Suppressor macrophage (primary cell): Measurements from ENCODE around the gene IGFN1.

ENCODE experiments used
- DNase-seq, 4 experiments: peaks; one replicate each; pipeline ENCODE4 v3.0.0-alpha.2; 2020 to 2022

Gene IGFN1

DNA sequence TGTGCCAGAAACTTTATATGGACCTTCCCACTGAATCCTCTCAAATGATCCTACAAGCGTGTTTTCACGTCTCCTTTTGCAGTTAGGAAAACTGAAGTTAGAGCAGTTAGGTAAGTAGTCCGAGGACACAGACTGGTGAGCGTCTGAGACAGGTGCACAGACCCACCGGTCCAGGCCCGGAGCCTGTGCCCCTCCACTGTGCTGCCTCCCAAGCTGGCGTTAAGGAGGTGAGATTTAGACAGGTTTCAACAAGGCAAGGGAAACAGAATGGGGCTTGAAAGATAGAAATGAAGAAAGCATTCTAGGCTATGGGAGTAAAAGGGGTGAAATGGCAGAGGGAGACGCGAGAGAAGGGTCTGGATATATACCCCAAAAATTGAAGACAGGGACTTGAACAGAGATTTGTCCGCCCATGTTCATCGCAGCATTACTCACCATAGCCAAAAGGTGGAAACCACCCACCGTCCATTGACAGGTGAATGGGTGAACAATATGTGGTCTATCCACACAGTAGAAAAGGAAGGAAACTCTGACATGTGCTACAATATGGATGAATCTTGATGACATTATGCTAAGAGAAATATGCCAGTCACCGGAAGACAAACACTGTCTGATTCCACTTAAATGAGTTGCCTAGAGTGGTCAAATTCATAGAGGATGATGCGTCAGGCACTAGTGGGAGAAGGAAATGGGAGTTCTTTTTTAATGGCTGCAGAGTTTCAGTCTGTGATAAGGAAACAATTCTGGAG lies 77.0 kb downstream of the IGFN1 start:
- no peak for DNase-seq

DNA sequence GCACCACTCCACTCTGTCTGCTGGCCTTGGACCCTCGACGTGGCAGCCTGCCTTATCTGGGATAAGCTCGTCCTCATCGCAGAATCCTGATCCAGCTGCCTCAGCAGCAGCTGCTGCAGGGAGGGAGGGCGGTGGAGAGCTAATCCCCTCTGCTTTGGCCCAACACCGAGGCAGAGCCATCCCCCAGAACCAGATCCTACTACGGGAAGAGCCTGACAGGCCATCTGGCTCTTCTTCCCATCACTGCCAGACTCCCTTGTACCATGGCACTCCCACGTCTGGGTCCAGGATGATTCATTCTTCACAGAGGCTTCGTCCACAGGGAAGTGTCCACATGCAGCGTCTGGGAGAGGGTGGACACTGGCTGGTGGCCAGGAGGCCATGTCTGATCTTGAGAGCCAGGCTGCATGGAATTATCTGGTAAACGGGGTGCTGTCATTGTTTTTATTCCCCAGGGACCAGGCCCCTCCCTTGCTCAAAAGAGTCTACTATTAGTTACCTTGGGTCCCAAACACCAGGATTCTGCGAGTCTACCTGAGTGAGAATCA lies 78.1 kb downstream of the IGFN1 start:
- DNase-seq = no peak

DNA sequence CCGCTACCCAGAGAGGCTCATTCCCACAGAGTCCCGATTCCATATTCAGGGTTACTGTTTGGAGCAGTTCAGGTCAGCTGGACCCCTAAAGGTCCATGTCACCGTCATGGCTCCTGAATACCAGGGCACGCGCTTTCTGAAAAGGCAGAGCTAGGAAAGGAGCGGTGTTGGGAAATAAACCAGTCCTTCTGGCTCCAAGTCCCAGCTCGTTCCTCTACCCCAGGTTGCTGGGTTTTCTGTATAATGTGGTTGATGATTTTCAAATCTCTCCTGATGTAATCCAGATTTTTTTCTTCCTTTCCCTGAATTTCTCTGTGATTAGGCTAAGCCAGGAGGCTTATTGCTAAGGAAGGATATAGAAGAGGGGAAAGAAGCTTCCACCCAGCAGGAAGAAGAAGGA lies 78.7 kb downstream of the IGFN1 start:
- DNase-seq = no peak

- no peak for DNase-seq
Observed at GRCh38 chr1:201269900-201270410, 79.3 kb downstream of the IGFN1 start.

DNA sequence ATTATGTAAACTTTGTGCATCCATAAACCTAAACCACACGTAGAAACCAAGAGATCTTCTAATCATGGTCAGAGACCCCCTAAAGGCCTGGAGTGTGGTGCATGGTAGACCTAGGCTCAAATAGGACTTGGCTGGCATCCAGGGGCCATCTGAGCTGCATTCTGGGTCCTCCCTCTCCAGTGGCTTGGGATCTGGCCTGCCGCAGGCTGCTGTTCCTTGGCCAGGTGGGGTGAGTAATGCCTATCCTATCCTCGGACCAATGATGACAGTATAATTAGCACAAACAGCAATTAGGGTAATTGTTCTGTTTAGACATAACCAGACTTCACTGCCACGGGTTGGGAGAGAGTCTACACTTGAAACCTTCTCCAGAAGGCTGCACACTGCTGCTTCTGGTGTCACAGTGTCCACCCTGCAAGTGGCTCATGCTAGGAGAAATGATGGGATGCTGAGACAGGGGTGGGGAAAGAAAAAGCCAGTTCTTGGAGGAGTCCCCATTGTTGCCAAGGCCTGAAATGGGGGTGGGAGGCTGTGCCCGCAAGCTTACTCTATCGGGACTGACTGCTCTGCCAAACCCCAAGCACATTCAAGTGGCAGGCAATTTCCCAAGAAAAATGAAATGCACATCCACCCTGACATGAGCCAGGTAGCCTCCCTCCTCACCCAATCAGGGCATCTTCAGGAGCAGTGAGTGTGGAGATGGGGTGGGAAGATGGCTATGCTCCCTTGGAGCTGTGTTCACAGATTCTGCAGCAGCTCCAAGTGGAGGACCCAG lies 80.2 kb downstream of the IGFN1 start:
- DNase-seq = no peak

- DNase-seq = no peak
Observed at GRCh38 chr1:201272799-201273198, 82.2 kb downstream of the IGFN1 start.

DNA sequence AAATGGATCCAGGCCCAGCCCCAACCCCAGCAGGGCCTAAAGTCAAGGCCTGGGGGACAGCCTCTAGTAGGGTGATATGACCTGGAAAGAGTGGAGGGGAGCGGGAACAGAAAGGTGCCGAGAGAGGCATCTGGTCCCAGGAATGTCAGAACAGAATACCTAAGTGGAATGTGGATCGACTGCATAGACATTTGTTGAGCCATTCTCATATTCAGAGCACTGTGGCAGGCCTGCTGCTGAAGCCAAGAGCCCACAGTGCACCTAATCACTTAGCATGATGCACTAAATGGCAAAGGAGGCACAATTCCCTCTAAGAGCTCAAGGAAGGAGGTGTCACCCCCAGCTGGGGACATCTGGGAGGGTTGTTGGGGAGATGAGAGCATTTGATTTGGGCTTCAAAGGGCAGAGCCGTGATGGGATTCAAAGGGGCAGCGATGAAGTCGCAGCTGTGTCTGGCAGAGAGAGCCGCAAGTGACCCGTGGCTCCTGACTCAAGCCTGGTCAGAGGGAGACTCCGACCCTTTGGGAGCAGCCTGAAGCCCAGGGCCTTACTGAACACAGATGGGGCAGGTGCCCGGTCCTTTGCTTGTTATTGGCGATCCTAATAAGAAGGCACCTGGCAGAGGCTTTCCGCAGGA lies 84.1 kb downstream of the IGFN1 start:
- no peak for DNase-seq

GRCh38 chr1:201275253-201275666 lies 84.6 kb downstream of the IGFN1 start:
- no peak for DNase-seq

- DNase-seq = no peak
Observed at GRCh38 chr1:201276891-201277290, 86.3 kb downstream of the IGFN1 start.

- no peak for DNase-seq
Observed at GRCh38 chr1:201277441-201277840, 86.8 kb downstream of the IGFN1 start.
